Measurements from ENCODE around the gene RBBP8NL.

The RBBP8NL gene

GRCh38 chr20:62360854-62361798 lies 66.2 kb downstream of the RBBP8NL start:
- Histone ChIP-seq H3K4me2 (ENCODE audit: insufficient read depth, low read length) (no peak overlapping the region), H3K4me3 (ENCODE audit: low read depth in 1 of 2, low read length in 2 of 2) (no peak overlapping the region)

More at GRCh38 chr20:62360854-62361798, 66.2 kb downstream of the RBBP8NL start:
- no peak for DNase-seq
- Histone ChIP-seq H2AFZ (ENCODE audit: low read depth, low read length) (no peak overlapping the region), H3K4me1 (ENCODE audit: insufficient read depth, low read length) (no peaks in the 10 kb centered on the region), H3K27ac (ENCODE audit: low read length) (no peak overlapping the region), H3K79me2 (ENCODE audit: insufficient read depth, low read length) (no peaks in the 10 kb centered on the region), H3K9ac (ENCODE audit: low read depth, low read length) (no peak overlapping the region), H4K20me1 (ENCODE audit: insufficient read depth, low read length) (peaks cover 15% of the 10 kb centered on the region), H3K9me3 (ENCODE audit: insufficient read depth, low read length, severe bottlenecking) (no peaks in the 10 kb centered on the region), H3K36me3 (ENCODE audit: insufficient read depth, low read length) (no peaks in the 10 kb centered on the region), H3K27me3 (ENCODE audit: insufficient read depth, low read length, poor library complexity) (peaks cover 2% of the 10 kb centered on the region)
- no peak for ATAC-seq (ENCODE audit: insufficient read depth, low read depth)
- no peak for TF ChIP-seq CTCF (IDR thresholded peaks at IDR 0.05; ENCODE audit: borderline replicate concordance, extremely low read depth, low read length, poor library complexity, severe bottlenecking)
- TF ChIP-seq EZH2 (IDR thresholded peaks at IDR 0.05; ENCODE audit: borderline replicate concordance, low read depth, low read length, severe bottlenecking) = no peak

Measured in DND-41 (cell line).